Right atrium auricular region (tissue), 2 donors: ENCODE data around the gene CACNB4. TPM values are rescaled to one million over a fixed set of nuclear protein-coding genes. Genes with fewer than 3 reads are reported as not detected.

ENCODE experiments used
- DNase-seq: peaks from one replicate; pipeline ENCODE4 v3.0.0-alpha.2; 2019; ENCODE audit warnings: low spot score
- H3K27ac ChIP-seq, 2 donors: fragments of 200-600 bp; sonication (generic); 1 replicate in 1 of 2; 2 replicates in 1 of 2; pipeline ENCODE4 v1.5.1; 2016 to 2019
- H3K27me3 ChIP-seq, 2 donors: fragments of 200-600 bp; sonication (generic); one replicate each; pipeline versions ENCODE4 v1.5.1 to v1.6.0; 2017 to 2019
- H3K36me3 ChIP-seq: fragments of 200-600 bp; sonication (generic); one replicate; pipeline ENCODE4 v1.5.1; 2016
- H3K4me1 ChIP-seq, 2 donors: fragments of 200-600 bp; sonication (generic); one replicate each; pipeline versions ENCODE4 v1.5.1 to v1.6.0; 2017 to 2019
- H3K4me3 ChIP-seq, 2 donors: fragments of 200-600 bp; sonication (generic); 1 replicate in 1 of 2; 2 replicates in 1 of 2; pipeline ENCODE4 v1.5.1; 2017 to 2019; ENCODE audit warnings: mild to moderate bottlenecking in 1 of 2, moderate library complexity in 1 of 2
- H3K9me3 ChIP-seq, 2 donors: fragments of 200-600 bp; sonication (generic); one replicate each; pipeline ENCODE4 v1.5.1; 2019
- CTCF ChIP-seq, 2 donors: fragments of 200-600 bp; sonication (generic); IDR thresholded peaks; one replicate each; pipeline ENCODE4 v1.5.1; 2019; ENCODE audit warnings: antibody characterized with exemption in 2 of 2
- total RNA-seq, 2 donors: library from RNA; depleted of rRNA; stranded (reverse); fragments of >200 nt; gene quantifications; one replicate each; pipeline ENCODE4 v1.1.0, GENCODE V29; 2016

CACNB4 gene
- total RNA-seq, 2 donors from 2014 or later = 0.37 to 0.90 TPM

GRCh38 chr2:152075461-152076050 is 23.3 kb downstream of the CACNB4 start:
- DNase-seq = no peak
- TF ChIP-seq CTCF (IDR thresholded peaks at IDR 0.05) = no peak
- Histone ChIP-seq H3K4me3 (no peak overlapping the region), H3K4me1 (peaks cover 0 to 6% of the 10 kb centered on the region in 2 donors), H3K9me3 (no peaks in the 10 kb centered on the region), H3K27ac (no peak overlapping the region), H3K36me3 (no peaks in the 10 kb centered on the region), H3K27me3 (no peaks in the 10 kb centered on the region)

DNA sequence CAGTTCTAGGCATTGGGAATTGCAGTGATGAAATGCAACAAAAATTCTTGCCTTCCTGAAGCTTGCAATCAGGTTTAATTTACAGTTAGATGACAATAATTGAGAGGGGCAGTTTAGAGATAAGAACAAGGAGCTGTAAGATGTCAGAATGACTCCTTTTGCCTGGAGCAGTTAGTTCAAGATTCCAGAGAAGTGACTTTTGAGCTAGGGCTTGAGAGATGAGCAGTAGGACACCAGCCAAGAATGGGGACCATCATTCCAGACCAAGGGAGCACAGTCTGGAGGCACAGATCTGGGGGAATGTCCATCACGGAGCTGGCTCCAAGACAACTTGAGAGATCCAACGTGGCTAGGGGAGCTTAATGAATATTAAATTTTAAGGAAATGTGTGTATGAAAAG is 26.8 kb downstream of the CACNB4 start:
- DNase-seq = no peak
- no peak for TF ChIP-seq CTCF (IDR thresholded peaks at IDR 0.05)
- no peaks in the 10 kb centered on the region for H3K9me3 ChIP-seq
- no peaks in the 10 kb centered on the region for H3K27me3 ChIP-seq
- H3K4me1 ChIP-seq = peaks cover 0 to 6% of the 10 kb centered on the region in 2 donors
- no peak overlapping the region for H3K4me3 ChIP-seq
- no peaks in the 10 kb centered on the region for H3K36me3 ChIP-seq
- H3K27ac ChIP-seq = no peak overlapping the region

DNA sequence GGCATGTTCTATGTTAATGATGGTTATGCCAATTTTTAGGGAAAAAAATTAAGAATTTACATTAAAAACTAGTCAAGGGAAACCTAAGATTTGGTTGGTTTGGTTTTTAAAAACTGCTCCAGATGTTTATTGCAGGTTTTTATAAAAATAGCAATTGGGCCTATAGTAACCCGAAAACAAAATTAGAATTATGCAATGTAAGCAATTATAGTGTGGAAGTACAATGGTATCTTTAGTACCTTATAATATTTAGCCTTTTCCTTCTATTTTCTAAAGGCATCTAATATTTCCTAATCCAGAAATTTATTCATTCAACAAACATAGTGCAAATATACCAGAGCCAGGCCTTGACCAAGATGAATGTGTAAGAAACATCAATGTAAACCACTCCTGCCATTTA is 27.3 kb downstream of the CACNB4 start:
- Histone ChIP-seq H3K9me3 (no peaks in the 10 kb centered on the region), H3K4me1 (peaks cover 0 to 6% of the 10 kb centered on the region in 2 donors), H3K4me3 (no peak overlapping the region), H3K27ac (no peak overlapping the region), H3K27me3 (no peaks in the 10 kb centered on the region), H3K36me3 (no peaks in the 10 kb centered on the region)
- no peak for DNase-seq
- TF ChIP-seq CTCF (IDR thresholded peaks at IDR 0.05) = no peak

- TF ChIP-seq CTCF (IDR thresholded peaks at IDR 0.05) = no peak
- Histone ChIP-seq H3K9me3 (no peaks in the 10 kb centered on the region), H3K27me3 (no peaks in the 10 kb centered on the region), H3K4me3 (no peak overlapping the region), H3K36me3 (no peaks in the 10 kb centered on the region), H3K27ac (no peak overlapping the region), H3K4me1 (peaks cover 0 to 6% of the 10 kb centered on the region in 2 donors)
- no peak for DNase-seq
These were observed 27.8 kb downstream of the CACNB4 start for GRCh38 chr2:152071092-152071491.

GRCh38 chr2:152068226-152068625 is 30.6 kb downstream of the CACNB4 start:
- H3K4me1 ChIP-seq = no peaks in the 10 kb centered on the region
- no peak for TF ChIP-seq CTCF (IDR thresholded peaks at IDR 0.05)
- no peaks in the 10 kb centered on the region for H3K9me3 ChIP-seq
- H3K4me3 ChIP-seq = no peak overlapping the region
- no peak overlapping the region for H3K27ac ChIP-seq
- DNase-seq = no peak
- no peaks in the 10 kb centered on the region for H3K27me3 ChIP-seq
- H3K36me3 ChIP-seq = no peaks in the 10 kb centered on the region

DNA sequence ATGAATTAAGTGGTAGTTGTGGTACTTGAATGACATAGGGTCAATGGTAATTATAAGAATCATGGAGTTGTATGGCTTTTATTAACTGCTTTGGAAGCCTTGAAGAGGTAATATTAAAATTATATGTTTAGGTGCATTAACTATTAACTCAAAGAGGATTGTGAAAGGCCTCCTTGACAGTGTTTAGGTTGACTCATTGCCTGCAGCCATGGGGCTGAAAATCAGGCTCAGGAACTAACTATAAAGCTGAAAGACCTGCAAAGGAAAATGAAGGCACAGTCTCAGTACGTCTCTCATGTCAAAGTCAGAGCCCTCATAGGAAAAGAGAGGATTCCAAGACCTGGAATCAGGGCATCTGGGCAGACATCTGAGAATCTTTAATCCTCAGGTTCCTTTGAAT is 31.0 kb downstream of the CACNB4 start:
- Histone ChIP-seq H3K36me3 (no peaks in the 10 kb centered on the region), H3K9me3 (no peaks in the 10 kb centered on the region), H3K4me1 (peaks cover 0 to 1% of the 10 kb centered on the region in 2 donors), H3K27ac (no peak overlapping the region), H3K4me3 (no peak overlapping the region), H3K27me3 (no peaks in the 10 kb centered on the region)
- DNase-seq = no peak
- no peak for TF ChIP-seq CTCF (IDR thresholded peaks at IDR 0.05)
